HepG2 (cell line): ENCODE data around the gene ARL14EP.

ENCODE experiments used
- NFYB ChIP-seq: sonication (generic); formaldehyde crosslinking; IDR thresholded peaks from 2 replicates; pipeline ENCODE4 v1.4.0; 2020; ENCODE audit warnings: missing genetic modification reagents
- PCBP2 ChIP-seq: fragments of 200-400 bp; formaldehyde crosslinking; optimal IDR thresholded peaks from 2 replicates; pipeline ENCODE3; 2018; ENCODE audit warnings: low read length, low read depth; ENCODE audit not compliant: poor library complexity, severe bottlenecking
- ZBTB33 ChIP-seq: sonication (generic); formaldehyde crosslinking; IDR thresholded peaks from 2 replicates; pipeline ENCODE4 v1.4.0; 2020; ENCODE audit warnings: missing genetic modification reagents

- TF ChIP-seq PCBP2 (no peak), NFYB (CRISPR knock-in tag) (no peak), ZBTB33 (CRISPR knock-in tag) (no peak)
Measured at GRCh38 chr11:30284836-30285235, 38.1 kb upstream of the ARL14EP start.
